CD4-positive, alpha-beta T cell treated with Interleukin-12 subunit alpha and Interleukin-12 subunit beta, for 1 hour (primary cell): Measurements from ENCODE around the gene POLA2.
A peak's percentile ranks its signal among the peaks of the same experiment; 100 is the strongest.
"Not testable (repeated sequence)": the region's sequence is repeated elsewhere in the genome, so short reads cannot be mapped to it uniquely, and the experiment has no call there.

ENCODE experiments used
- DNase-seq: peaks from one replicate; pipeline ENCODE4 v3.0.0-alpha.2; 2020

The POLA2 gene

GRCh38 chr11:65310215-65310614, 48.5 kb downstream of the POLA2 start:
- DNase-seq: no peak

- DNase-seq: no peak
Measured at GRCh38 chr11:65310736-65311135, 49.0 kb downstream of the POLA2 start.

- no peak for DNase-seq
Measured at GRCh38 chr11:65311170-65311678, 49.5 kb downstream of the POLA2 start.

GRCh38 chr11:65314501-65315203, 52.9 kb downstream of the POLA2 start, which contains the start of gene CDC42EP2:
TSS of gene CDC42EP2 (plus strand) at chr11:65314866. CDS start at chr11:65320899, 6,033 bp downstream.
- DNase-seq: peak; percentile 77

GRCh38 chr11:65315204-65315865, 53.6 kb downstream of the POLA2 start:
- DNase-seq: peak; percentile 80

GRCh38 chr11:65315866-65316226, 54.1 kb downstream of the POLA2 start:
- no peak for DNase-seq

- DNase-seq: no peak
Measured at GRCh38 chr11:65316227-65317024, 54.7 kb downstream of the POLA2 start.

- no peak for DNase-seq
Measured at GRCh38 chr11:65317025-65317786, 55.4 kb downstream of the POLA2 start.

- no peak for DNase-seq
Measured at GRCh38 chr11:65320386-65321075, 58.8 kb downstream of the POLA2 start.

GRCh38 chr11:65321076-65321475, 59.3 kb downstream of the POLA2 start:
- DNase-seq: no peak

- no peak for DNase-seq
Measured at GRCh38 chr11:65321828-65322485, 60.2 kb downstream of the POLA2 start.

GRCh38 chr11:65323813-65324212, 62.1 kb downstream of the POLA2 start:
- no peak for DNase-seq

GRCh38 chr11:65325435-65325834, 63.7 kb downstream of the POLA2 start:
- DNase-seq: no peak

- no peak for DNase-seq
Measured at GRCh38 chr11:65327021-65327420, 65.3 kb downstream of the POLA2 start.

GRCh38 chr11:65329478-65329877, 67.7 kb downstream of the POLA2 start:
- DNase-seq: no peak

GRCh38 chr11:65329944-65330403, 68.2 kb downstream of the POLA2 start:
- peak; percentile 85 for DNase-seq

GRCh38 chr11:65330544-65330943, 68.8 kb downstream of the POLA2 start:
- no peak for DNase-seq

- not testable (repeated sequence) for DNase-seq
Measured at GRCh38 chr11:65332591-65332990, 70.8 kb downstream of the POLA2 start.

GRCh38 chr11:65334696-65335295, 73.0 kb downstream of the POLA2 start:
- no peak for DNase-seq

GRCh38 chr11:65338676-65339075, 76.9 kb downstream of the POLA2 start:
- DNase-seq: no peak

- no peak for DNase-seq
Measured at GRCh38 chr11:65340226-65340625, 78.5 kb downstream of the POLA2 start.
